GM10266 (cell line): Measurements from ENCODE around the gene TNRC18.

Experiments used
- DNase-seq: peaks from one replicate; pipeline ENCODE4 v3.0.0; 2012; ENCODE audit errors: extremely low spot score
- TF ChIP-seq, protein P1 (sequence below): IDR thresholded peaks from 2 replicates; pipeline ENCODE4 v1.5.1; 2012; ENCODE audit warnings: mild to moderate bottlenecking, low read depth; ENCODE audit not compliant: control insufficient read depth, insufficient read depth; ENCODE audit errors: missing control alignments

The TNRC18 gene

GRCh38 chr7:5345171-5345570, 78.5 kb downstream of the TNRC18 start:
- no peak for DNase-seq
- TF ChIP-seq, protein P1, sequence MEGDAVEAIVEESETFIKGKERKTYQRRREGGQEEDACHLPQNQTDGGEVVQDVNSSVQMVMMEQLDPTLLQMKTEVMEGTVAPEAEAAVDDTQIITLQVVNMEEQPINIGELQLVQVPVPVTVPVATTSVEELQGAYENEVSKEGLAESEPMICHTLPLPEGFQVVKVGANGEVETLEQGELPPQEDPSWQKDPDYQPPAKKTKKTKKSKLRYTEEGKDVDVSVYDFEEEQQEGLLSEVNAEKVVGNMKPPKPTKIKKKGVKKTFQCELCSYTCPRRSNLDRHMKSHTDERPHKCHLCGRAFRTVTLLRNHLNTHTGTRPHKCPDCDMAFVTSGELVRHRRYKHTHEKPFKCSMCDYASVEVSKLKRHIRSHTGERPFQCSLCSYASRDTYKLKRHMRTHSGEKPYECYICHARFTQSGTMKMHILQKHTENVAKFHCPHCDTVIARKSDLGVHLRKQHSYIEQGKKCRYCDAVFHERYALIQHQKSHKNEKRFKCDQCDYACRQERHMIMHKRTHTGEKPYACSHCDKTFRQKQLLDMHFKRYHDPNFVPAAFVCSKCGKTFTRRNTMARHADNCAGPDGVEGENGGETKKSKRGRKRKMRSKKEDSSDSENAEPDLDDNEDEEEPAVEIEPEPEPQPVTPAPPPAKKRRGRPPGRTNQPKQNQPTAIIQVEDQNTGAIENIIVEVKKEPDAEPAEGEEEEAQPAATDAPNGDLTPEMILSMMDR: no peak

DNA sequence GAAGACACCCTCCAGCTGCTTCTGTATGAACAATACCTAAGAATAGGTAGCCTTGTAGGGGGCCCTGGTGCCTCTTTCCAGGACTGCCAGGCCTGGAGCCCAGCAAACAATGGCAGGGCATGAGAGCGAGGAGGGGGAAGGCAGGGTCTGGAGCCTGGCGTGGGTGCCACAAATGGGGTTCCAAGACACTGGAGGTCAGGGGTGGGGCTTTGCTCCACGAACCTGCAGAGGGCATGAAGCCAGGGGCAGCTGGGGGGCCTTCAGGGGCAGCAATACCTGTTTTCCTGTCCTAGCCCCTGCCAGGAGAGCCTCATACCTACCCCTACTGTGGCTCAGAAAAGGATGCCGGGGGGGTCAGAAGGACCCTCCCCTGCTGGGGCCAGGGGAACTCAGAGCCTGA, 79.3 kb downstream of the TNRC18 start:
- TF ChIP-seq, protein P1: no peak
- DNase-seq: no peak

DNA sequence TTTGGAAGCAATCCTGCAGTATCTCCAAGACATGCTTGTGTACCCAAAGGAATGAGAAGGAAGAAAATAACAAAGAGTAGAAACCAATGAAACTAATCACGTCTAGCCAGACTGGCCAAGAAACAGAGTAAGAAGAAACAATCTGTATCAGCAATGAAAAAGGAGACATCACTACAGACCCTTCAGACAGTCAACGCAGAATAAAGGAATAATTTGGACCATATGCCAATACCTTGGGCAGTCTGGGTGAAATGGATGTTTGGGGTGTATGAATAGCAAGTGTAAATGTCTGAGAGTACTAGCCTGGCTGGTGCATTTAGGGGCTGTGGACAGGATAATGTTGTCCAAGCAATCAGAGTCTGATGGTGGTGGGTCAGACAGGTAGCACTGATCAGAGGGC, 79.8 kb downstream of the TNRC18 start:
- DNase-seq: no peak
- TF ChIP-seq, protein P1: no peak

- TF ChIP-seq, protein P1: no peak
- DNase-seq: no peak
Observed at GRCh38 chr7:5342631-5343030, 81.0 kb downstream of the TNRC18 start.

DNA sequence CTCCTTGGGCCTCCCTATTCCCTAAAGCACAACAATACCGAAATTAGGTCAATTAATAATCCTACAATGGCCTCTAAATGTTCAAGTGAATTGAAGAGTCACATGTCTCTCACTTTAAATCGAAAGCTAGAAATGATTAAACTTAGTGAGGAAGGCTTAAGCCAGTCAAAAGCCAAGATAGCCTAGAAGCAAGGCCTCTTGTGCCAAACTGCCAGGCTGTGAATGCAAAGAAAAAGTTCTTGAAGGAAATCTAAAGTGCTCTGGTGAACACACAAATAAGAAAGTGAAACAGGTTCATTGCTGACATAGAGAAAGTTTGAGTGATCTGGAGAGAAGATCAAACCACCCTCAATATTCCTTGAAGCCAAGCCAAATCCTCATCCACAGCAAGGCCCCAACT, 83.7 kb downstream of the TNRC18 start:
- no peak for DNase-seq
- TF ChIP-seq, protein P1: no peak

GRCh38 chr7:5337047-5337446, 86.6 kb downstream of the TNRC18 start:
- no peak for DNase-seq
- TF ChIP-seq, protein P1: no peak

DNA sequence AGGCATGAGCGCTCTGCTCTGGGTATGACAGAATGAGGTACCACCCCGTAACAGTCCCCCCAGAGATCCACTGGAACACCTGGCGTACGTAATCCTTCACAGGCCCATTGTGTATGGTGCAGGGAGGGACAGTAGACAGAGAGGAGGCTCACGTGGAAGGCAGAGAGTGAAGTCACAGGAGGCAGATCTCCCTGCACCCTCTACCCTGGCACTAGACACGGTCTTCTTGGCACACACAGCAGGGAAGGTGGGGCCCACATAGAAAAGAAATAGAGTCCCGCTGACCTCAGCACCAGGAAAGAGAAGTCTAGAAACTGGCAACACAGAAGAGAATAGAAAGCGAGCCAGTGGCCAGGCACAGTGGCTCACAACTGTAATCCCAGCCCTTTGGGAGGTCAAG, 89.0 kb downstream of the TNRC18 start:
- DNase-seq: no peak
- TF ChIP-seq, protein P1: no peak
